Breast epithelium (tissue), 3 donors: Measurements from ENCODE around the gene PSKH1.

Source experiments
- POLR2AphosphoS5 ChIP-seq, 3 donors: sonication (generic); formaldehyde crosslinking; IDR thresholded peaks; one replicate each; pipeline ENCODE4 v1.6.1; 2017; ENCODE audit warnings: antibody characterized with exemption in 3 of 3
- TF ChIP-seq, protein P1 (sequence below), 3 donors: fragments of 450-650 bp; IDR thresholded peaks; one replicate each; pipeline ENCODE4 v1.5.1; 2016 to 2017; ENCODE audit warnings: antibody characterized with exemption in 3 of 3, mild to moderate bottlenecking in 3 of 3, moderate library complexity in 3 of 3

DNA sequence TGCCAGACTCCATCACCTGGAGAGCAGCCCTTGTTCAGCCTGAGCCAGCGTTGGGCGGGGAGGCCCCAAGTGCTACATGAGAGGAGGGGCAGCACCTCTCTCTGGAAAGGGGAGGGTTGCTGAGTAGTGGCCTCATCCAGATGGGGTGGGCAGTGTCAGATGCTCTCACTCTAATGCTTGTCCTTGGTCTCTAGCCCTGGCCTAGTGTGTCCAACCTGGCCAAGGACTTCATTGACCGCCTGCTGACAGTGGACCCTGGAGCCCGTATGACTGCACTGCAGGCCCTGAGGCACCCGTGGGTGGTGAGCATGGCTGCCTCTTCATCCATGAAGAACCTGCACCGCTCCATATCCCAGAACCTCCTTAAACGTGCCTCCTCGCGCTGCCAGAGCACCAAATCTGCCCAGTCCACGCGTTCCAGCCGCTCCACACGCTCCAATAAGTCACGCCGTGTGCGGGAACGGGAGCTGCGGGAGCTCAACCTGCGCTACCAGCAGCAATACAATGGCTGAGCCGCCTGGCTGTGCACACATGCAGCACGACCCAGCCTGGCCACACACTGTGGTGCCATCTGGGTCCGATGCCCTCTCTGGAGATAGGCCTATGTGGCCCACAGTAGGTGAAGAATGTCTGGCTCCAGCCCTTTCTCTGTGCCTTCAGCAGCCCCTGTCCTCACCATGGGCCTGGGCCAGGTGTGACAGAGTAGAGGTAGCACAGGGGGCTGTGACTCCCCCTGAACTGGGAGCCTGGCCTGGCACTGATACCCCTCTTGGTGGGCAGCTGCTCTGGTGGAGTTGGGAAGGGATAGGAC is 34.3 kb downstream of the PSKH1 start:
- no peak for TF ChIP-seq POLR2AphosphoS5 (IDR thresholded peaks at IDR 0.05)
- TF ChIP-seq, protein P1, sequence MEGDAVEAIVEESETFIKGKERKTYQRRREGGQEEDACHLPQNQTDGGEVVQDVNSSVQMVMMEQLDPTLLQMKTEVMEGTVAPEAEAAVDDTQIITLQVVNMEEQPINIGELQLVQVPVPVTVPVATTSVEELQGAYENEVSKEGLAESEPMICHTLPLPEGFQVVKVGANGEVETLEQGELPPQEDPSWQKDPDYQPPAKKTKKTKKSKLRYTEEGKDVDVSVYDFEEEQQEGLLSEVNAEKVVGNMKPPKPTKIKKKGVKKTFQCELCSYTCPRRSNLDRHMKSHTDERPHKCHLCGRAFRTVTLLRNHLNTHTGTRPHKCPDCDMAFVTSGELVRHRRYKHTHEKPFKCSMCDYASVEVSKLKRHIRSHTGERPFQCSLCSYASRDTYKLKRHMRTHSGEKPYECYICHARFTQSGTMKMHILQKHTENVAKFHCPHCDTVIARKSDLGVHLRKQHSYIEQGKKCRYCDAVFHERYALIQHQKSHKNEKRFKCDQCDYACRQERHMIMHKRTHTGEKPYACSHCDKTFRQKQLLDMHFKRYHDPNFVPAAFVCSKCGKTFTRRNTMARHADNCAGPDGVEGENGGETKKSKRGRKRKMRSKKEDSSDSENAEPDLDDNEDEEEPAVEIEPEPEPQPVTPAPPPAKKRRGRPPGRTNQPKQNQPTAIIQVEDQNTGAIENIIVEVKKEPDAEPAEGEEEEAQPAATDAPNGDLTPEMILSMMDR (IDR thresholded peaks at IDR 0.05), result no peak
